ENCODE measurements around the gene FYB1. TPM values are rescaled to one million over a fixed set of nuclear protein-coding genes. Genes with fewer than 3 reads are reported as not detected.

The FYB1 gene
- total and polyA plus RNA-seq, 4 experiments from 2014 or later: 184 to 596 (median 493) TPM

DNA sequence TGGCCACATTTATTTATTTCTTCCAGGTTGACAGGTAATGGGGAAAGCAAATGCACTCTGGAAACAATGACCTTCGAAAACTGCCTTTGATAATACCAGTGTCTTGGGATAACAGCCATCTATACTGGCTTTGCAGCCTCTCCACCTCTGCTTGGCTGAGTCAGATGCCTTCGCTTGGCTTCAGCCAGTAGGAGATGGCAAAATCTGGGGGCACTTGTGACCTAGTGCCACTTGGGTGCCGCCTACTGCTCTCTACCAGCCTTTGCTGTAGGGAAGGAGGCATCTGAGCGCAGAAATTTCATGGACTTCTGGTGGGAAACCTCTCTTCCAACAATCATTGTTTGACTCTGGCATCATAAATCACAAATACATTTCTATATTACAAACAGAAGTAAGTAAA, 21.8 kb downstream of the FYB1 start:
- intact Hi-C loops (cut with micrococcal nuclease): loop anchor here (1.0 to 5.0 kb wide), 4 partner anchors 18 to 86 kb away; no protein-coding TSS in a partner anchor
- CTCF ChIA-PET (ENCODE audit: partially characterized antibody): interaction anchor here (1.0 to 19.4 kb wide), 3 partner anchors 15 to 22 kb away, joined by 3 to 313 read pairs (median 11); partner anchors contain the start of gene FYB1
- no peaks in the 10 kb centered on the region for H3K27me3 Mint-ChIP-seq
- peak overlapping the region; percentile 59 for H3K27ac ChIP-seq (ENCODE audit: low read depth, low read length)
- peaks cover 62 to 72% of the 10 kb centered on the region in 2 donors for H3K36me3 Mint-ChIP-seq
- POLR2A ChIA-PET (ENCODE audit: partially characterized antibody): interaction anchor here (4.6 to 43.1 kb wide), 7 partner anchors 2 to 85 kb away, joined by 19 to 1810 read pairs (median 472); partner anchors contain the start of gene FYB1
- H3K4me3 ChIP-seq (ENCODE audit: low read length in 2 of 2): peak overlapping the region; percentile 31 to 55
- H3K36me3 ChIP-seq (ENCODE audit: insufficient read depth, low read length): no peaks in the 10 kb centered on the region
- peak overlapping the region; percentile 84 to 95 (median 85) for H3K27ac Mint-ChIP-seq
- H3K4me1 Mint-ChIP-seq: peaks cover 30 to 50% (median 41%) of the 10 kb centered on the region in 4 donors
- no peaks in the 10 kb centered on the region for H3K9me3 Mint-ChIP-seq
- no peaks in the 10 kb centered on the region for H3K27me3 ChIP-seq (ENCODE audit: insufficient read depth, low read length)
- H3K4me1 ChIP-seq (ENCODE audit: insufficient read depth, low read length): peaks cover 47% of the 10 kb centered on the region
- peak in 4 of 5 donors; percentile 61 to 84 (median 64) for DNase-seq
- no peaks in the 10 kb centered on the region for H3K9me3 ChIP-seq (ENCODE audit: control insufficient read depth in 1 of 2, low read length in 2 of 2)
- peak overlapping the region; percentile 82 to 91 (median 88) for H3K4me3 Mint-ChIP-seq

DNA sequence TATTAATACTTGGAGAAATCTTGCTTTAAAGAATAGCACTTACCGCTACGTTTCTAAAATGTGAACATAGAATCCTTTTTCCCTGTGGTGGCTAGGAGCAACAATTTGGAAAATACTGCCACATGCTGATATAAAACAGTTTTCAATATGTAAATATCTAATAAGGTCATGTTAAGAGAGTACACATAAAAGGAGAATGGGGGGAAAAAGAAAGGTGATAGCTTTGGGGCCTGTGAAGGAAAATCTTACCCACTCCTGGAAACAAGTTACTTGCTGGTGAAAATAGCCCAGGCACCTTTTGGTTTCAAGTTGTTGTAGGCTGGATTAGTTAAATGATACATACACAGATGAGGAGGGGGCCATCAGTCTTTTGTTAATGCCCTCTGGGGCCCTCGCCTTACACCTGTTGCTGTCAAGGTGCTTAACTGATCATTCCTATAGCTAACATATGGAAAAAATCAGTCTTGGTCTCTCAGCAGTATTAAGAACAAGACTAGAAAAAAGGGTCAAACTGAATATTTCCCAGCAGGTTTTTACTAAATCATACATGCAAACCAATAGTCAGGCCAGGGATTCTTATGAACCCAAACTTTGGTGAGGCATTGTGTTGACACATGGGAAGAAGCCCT, 24.1 kb downstream of the FYB1 start:
- H3K4me3 Mint-ChIP-seq: peak overlapping the region; percentile 84 to 92 (median 88)
- H3K4me1 ChIP-seq (ENCODE audit: insufficient read depth, low read length): peaks cover 70% of the 10 kb centered on the region
- intact Hi-C loops (cut with micrococcal nuclease): loop anchor here (5.0 kb wide), 1 partner anchor 33 kb away; no protein-coding TSS in a partner anchor
- ChIA-PET POLR2A (ENCODE audit: partially characterized antibody) (interaction anchor here (1.0 to 43.1 kb wide), 12 partner anchors 4 to 121 kb away, joined by 3 to 1810 read pairs (median 147); partner anchors contain the start of genes FYB1 and RICTOR), CTCF (ENCODE audit: partially characterized antibody) (interaction anchor here (0.7 to 19.4 kb wide), 14 partner anchors 8 to 88 kb away, joined by 3 to 313 read pairs (median 7); partner anchors contain the start of gene FYB1)
- peaks cover 49 to 61% of the 10 kb centered on the region in 2 donors for H3K36me3 Mint-ChIP-seq
- no peaks in the 10 kb centered on the region for H3K9me3 ChIP-seq (ENCODE audit: control insufficient read depth in 1 of 2, low read length in 2 of 2)
- peaks cover 47 to 72% (median 60%) of the 10 kb centered on the region in 4 donors for H3K4me1 Mint-ChIP-seq
- no peaks in the 10 kb centered on the region for H3K9me3 Mint-ChIP-seq
- no peaks in the 10 kb centered on the region for H3K27me3 ChIP-seq (ENCODE audit: insufficient read depth, low read length)
- H3K27ac ChIP-seq (ENCODE audit: low read depth, low read length): peak overlapping the region; percentile 59
- DNase-seq: no peak
- H3K27me3 Mint-ChIP-seq: no peaks in the 10 kb centered on the region
- peak overlapping the region; percentile 25 to 49 for H3K4me3 ChIP-seq (ENCODE audit: low read length in 2 of 2)
- H3K36me3 ChIP-seq (ENCODE audit: insufficient read depth, low read length): no peaks in the 10 kb centered on the region
- H3K27ac Mint-ChIP-seq: peak overlapping the region; percentile 90 to 98 (median 95)

GRCh38 chr5:39194466-39195136, 24.8 kb downstream of the FYB1 start:
- Histone ChIP-seq H3K9me3 (ENCODE audit: control insufficient read depth in 1 of 2, low read length in 2 of 2) (no peaks in the 10 kb centered on the region), H3K4me1 (ENCODE audit: insufficient read depth, low read length) (peaks cover 77% of the 10 kb centered on the region), H3K27ac (ENCODE audit: low read depth, low read length) (peak overlapping the region; percentile 59), H3K4me3 (ENCODE audit: low read length in 2 of 2) (peak overlapping the region; percentile 13 to 49), H3K36me3 (ENCODE audit: insufficient read depth, low read length) (no peaks in the 10 kb centered on the region), H3K27me3 (ENCODE audit: insufficient read depth, low read length) (no peaks in the 10 kb centered on the region)
- no peaks in the 10 kb centered on the region for H3K27me3 Mint-ChIP-seq
- peak overlapping the region; percentile 84 to 92 (median 88) for H3K4me3 Mint-ChIP-seq
- DNase-seq: no peak
- ChIA-PET CTCF (ENCODE audit: partially characterized antibody) (interaction anchor here (1.0 to 19.4 kb wide), 10 partner anchors 16 to 89 kb away, joined by 3 to 313 read pairs (median 8); partner anchors contain the start of gene FYB1), POLR2A (ENCODE audit: partially characterized antibody) (interaction anchor here (0.8 to 43.1 kb wide), 9 partner anchors 4 to 88 kb away, joined by 4 to 1810 read pairs (median 362); partner anchors contain the start of gene FYB1)
- H3K27ac Mint-ChIP-seq: peak overlapping the region; percentile 90 to 98 (median 95)
- peaks cover 53 to 79% (median 66%) of the 10 kb centered on the region in 4 donors for H3K4me1 Mint-ChIP-seq
- intact Hi-C loops (cut with micrococcal nuclease): loop anchor here (5.0 kb wide), 1 partner anchor 32 kb away; no protein-coding TSS in a partner anchor
- peaks cover 42 to 55% of the 10 kb centered on the region in 2 donors for H3K36me3 Mint-ChIP-seq
- H3K9me3 Mint-ChIP-seq: no peaks in the 10 kb centered on the region

GRCh38 chr5:39193553-39194465, 25.6 kb downstream of the FYB1 start:
- peaks cover 40 to 57% of the 10 kb centered on the region in 2 donors for H3K36me3 Mint-ChIP-seq
- H3K27ac Mint-ChIP-seq: peak overlapping the region; percentile 90 to 98 (median 95)
- intact Hi-C loops (cut with micrococcal nuclease): no loop called here
- Histone ChIP-seq H3K4me3 (ENCODE audit: low read length in 2 of 2) (peak overlapping the region; percentile 30 to 49), H3K27me3 (ENCODE audit: insufficient read depth, low read length) (no peaks in the 10 kb centered on the region), H3K27ac (ENCODE audit: low read depth, low read length) (peak overlapping the region; percentile 59), H3K9me3 (ENCODE audit: control insufficient read depth in 1 of 2, low read length in 2 of 2) (no peaks in the 10 kb centered on the region), H3K36me3 (ENCODE audit: insufficient read depth, low read length) (no peaks in the 10 kb centered on the region), H3K4me1 (ENCODE audit: insufficient read depth, low read length) (peaks cover 85% of the 10 kb centered on the region)
- ChIA-PET CTCF (ENCODE audit: partially characterized antibody) (interaction anchor here (0.8 to 19.4 kb wide), 9 partner anchors 8 to 89 kb away, joined by 3 to 313 read pairs (median 6); partner anchors contain the start of gene FYB1), POLR2A (ENCODE audit: partially characterized antibody) (interaction anchor here (0.8 to 43.1 kb wide), 9 partner anchors 3 to 89 kb away, joined by 4 to 1810 read pairs (median 362); partner anchors contain the start of gene FYB1)
- no peak for DNase-seq
- H3K27me3 Mint-ChIP-seq: no peaks in the 10 kb centered on the region
- peak overlapping the region; percentile 84 to 92 (median 88) for H3K4me3 Mint-ChIP-seq
- H3K4me1 Mint-ChIP-seq: peaks cover 61 to 87% (median 74%) of the 10 kb centered on the region in 4 donors
- no peaks in the 10 kb centered on the region for H3K9me3 Mint-ChIP-seq

DNA sequence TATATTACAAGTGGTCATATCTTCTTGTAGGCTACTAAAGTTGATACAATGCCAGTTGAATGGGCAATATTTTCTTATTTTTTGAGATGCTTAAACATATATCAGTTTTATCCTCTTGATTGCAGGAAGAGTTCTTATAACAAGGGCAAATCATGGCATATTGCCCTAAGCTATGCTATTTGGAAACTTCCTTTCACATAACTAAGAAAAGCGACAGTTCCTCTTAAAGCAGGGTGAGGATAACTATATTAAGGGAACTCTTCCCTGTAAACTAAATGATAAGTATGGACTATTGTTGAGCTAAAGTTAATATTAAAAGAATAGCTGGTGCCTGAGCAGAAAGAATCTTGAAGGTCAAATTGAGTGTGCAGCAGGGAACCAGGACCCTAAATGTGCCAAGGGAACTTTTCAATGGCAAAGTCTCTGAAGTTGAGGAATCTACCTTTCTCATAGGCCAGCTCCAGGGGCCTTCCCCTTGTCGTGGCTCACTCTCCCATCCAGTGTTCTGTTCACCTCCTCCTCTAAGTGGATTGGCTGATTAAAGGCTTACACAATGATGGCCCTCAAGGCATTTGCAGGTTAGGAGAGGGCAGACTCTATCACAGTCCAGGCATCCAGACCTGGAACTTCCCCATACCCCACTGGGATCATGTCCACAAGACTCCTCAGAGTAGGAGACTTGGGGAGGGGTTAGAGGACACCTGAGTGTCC, 26.8 kb downstream of the FYB1 start:
- H3K9me3 Mint-ChIP-seq: no peaks in the 10 kb centered on the region
- H3K4me3 Mint-ChIP-seq: peak overlapping the region; percentile 84 to 92 (median 88)
- no peaks in the 10 kb centered on the region for H3K9me3 ChIP-seq (ENCODE audit: control insufficient read depth in 1 of 2, low read length in 2 of 2)
- H3K27ac ChIP-seq (ENCODE audit: low read depth, low read length): peak overlapping the region; percentile 59
- H3K27ac Mint-ChIP-seq: peak overlapping the region; percentile 90 to 98 (median 95)
- no peak for DNase-seq
- no peaks in the 10 kb centered on the region for H3K36me3 ChIP-seq (ENCODE audit: insufficient read depth, low read length)
- peaks cover 96% of the 10 kb centered on the region for H3K4me1 ChIP-seq (ENCODE audit: insufficient read depth, low read length)
- ChIA-PET CTCF (ENCODE audit: partially characterized antibody) (interaction anchor here (1.6 to 19.4 kb wide), 5 partner anchors 9 to 91 kb away, joined by 7 to 313 read pairs (median 79); partner anchors contain the start of gene FYB1), POLR2A (ENCODE audit: partially characterized antibody) (interaction anchor here (0.6 to 43.1 kb wide), 6 partner anchors 7 to 81 kb away, joined by 4 to 1810 read pairs (median 417); partner anchors contain the start of gene FYB1)
- H3K36me3 Mint-ChIP-seq: peaks cover 42 to 60% of the 10 kb centered on the region in 2 donors
- intact Hi-C loops (cut with micrococcal nuclease): no loop called here
- no peaks in the 10 kb centered on the region for H3K27me3 Mint-ChIP-seq
- H3K4me1 Mint-ChIP-seq: peaks cover 68 to 97% (median 84%) of the 10 kb centered on the region in 4 donors
- H3K4me3 ChIP-seq (ENCODE audit: low read length in 2 of 2): peak overlapping the region in 1 of 2 donors; percentile 26
- no peaks in the 10 kb centered on the region for H3K27me3 ChIP-seq (ENCODE audit: insufficient read depth, low read length)
